T-helper 2 cell treated with Interferon-gamma antibody and Interleukin-4, amounts not matched to agents 5 μg/mL and 100 μg/mL, for 36 hours (primary cell): ENCODE results near the gene LINS1.
A peak's percentile ranks its signal among the peaks of the same experiment; 100 is the strongest.

ENCODE experiments used
- DNase-seq: peaks from one replicate; pipeline ENCODE4 v3.0.0; 2021; ENCODE audit warnings: low spot score
- H3K27ac Mint-ChIP-seq: one replicate; pipeline ENCODE4 v1.8.0; 2021; ENCODE audit warnings: mild to moderate bottlenecking, mixed read lengths
- H3K27me3 Mint-ChIP-seq: one replicate; pipeline ENCODE4 v1.8.0; 2021; ENCODE audit warnings: low read depth, mixed read lengths
- H3K36me3 Mint-ChIP-seq: one replicate; pipeline ENCODE4 v1.8.0; 2021; ENCODE audit warnings: low read depth, mixed read lengths
- H3K4me1 Mint-ChIP-seq: one replicate; pipeline ENCODE4 v1.8.0; 2021; ENCODE audit warnings: low read depth, mixed read lengths
- H3K4me3 Mint-ChIP-seq: one replicate; pipeline ENCODE4 v1.8.0; 2022; ENCODE audit warnings: mild to moderate bottlenecking, moderate library complexity, mixed read lengths
- H3K9me3 Mint-ChIP-seq: one replicate; pipeline ENCODE4 v1.8.0; 2021; ENCODE audit warnings: mixed read lengths

The LINS1 gene

DNA sequence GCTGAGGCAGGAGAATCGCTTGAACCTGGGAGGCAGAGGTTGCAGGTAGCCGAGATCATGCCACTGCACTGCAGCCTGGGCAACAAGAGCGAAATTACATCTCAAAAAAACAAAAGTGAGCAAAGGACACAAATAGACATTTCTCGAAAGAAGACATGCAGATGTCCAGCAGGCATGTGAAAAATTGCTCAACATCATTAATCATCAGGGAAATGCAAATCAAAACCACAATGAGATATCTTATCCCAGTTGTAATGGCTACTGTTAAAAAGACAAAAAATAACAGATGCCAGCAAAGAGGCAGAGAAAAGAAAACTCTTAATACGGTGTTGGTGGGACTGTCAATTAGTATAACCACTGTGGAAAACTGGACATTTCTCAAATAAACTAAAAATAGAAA is 21.3 kb upstream of the LINS1 start:
- no peaks in the 10 kb centered on the region for H3K27me3 Mint-ChIP-seq
- peaks cover 2% of the 10 kb centered on the region for H3K4me1 Mint-ChIP-seq
- H3K36me3 Mint-ChIP-seq = peaks cover 30% of the 10 kb centered on the region
- H3K27ac Mint-ChIP-seq = no peak overlapping the region
- DNase-seq = no peak
- no peak overlapping the region for H3K4me3 Mint-ChIP-seq
- H3K9me3 Mint-ChIP-seq = no peaks in the 10 kb centered on the region

- H3K9me3 Mint-ChIP-seq = no peaks in the 10 kb centered on the region
- H3K36me3 Mint-ChIP-seq = peaks cover 53% of the 10 kb centered on the region
- H3K27ac Mint-ChIP-seq = no peak overlapping the region
Measured at GRCh38 chr15:100616700-100617099, 14.7 kb upstream of the LINS1 start.

GRCh38 chr15:100615801-100616200 is 13.8 kb upstream of the LINS1 start:
- Mint-ChIP-seq H3K36me3 (peaks cover 53% of the 10 kb centered on the region), H3K27ac (no peak overlapping the region), H3K27me3 (no peaks in the 10 kb centered on the region), H3K4me3 (no peak overlapping the region), H3K9me3 (no peaks in the 10 kb centered on the region), H3K4me1 (peaks cover 2% of the 10 kb centered on the region)
- no peak for DNase-seq

More at GRCh38 chr15:100616700-100617099, 14.7 kb upstream of the LINS1 start:
- Mint-ChIP-seq H3K4me3 (no peak overlapping the region), H3K4me1 (peaks cover 2% of the 10 kb centered on the region), H3K27me3 (no peaks in the 10 kb centered on the region)
- DNase-seq = no peak

- H3K9me3 Mint-ChIP-seq = no peaks in the 10 kb centered on the region
- H3K27ac Mint-ChIP-seq = no peak overlapping the region
Measured at GRCh38 chr15:100614918-100615317, 12.9 kb upstream of the LINS1 start.

DNA sequence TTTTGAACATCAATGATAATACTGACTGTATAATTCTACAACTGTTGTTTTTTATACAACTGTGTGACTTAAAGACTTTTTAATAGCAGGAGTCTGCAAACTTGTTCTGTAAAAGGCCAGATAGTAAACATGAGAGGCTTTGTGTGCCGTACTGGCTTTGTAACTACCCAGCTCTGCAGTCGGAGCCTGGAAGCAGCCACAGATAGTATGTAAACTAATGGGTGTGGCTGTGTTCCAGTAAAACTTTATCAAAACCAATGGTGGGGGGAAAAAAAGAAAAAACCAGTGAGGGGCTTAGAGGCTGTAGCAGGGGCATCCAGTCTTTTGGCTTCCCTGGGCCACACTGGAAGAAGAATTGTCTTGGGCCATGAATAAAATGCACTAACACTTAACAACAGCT is 12.4 kb upstream of the LINS1 start:
- DNase-seq = no peak
- Mint-ChIP-seq H3K4me1 (peaks cover 2% of the 10 kb centered on the region), H3K27me3 (no peaks in the 10 kb centered on the region), H3K4me3 (no peak overlapping the region), H3K36me3 (peaks cover 56% of the 10 kb centered on the region), H3K9me3 (no peaks in the 10 kb centered on the region), H3K27ac (no peak overlapping the region)

More at GRCh38 chr15:100614918-100615317, 12.9 kb upstream of the LINS1 start:
- no peak overlapping the region for H3K4me3 Mint-ChIP-seq
- peaks cover 54% of the 10 kb centered on the region for H3K36me3 Mint-ChIP-seq
- H3K4me1 Mint-ChIP-seq = peaks cover 2% of the 10 kb centered on the region
- no peaks in the 10 kb centered on the region for H3K27me3 Mint-ChIP-seq
- no peak for DNase-seq

DNA sequence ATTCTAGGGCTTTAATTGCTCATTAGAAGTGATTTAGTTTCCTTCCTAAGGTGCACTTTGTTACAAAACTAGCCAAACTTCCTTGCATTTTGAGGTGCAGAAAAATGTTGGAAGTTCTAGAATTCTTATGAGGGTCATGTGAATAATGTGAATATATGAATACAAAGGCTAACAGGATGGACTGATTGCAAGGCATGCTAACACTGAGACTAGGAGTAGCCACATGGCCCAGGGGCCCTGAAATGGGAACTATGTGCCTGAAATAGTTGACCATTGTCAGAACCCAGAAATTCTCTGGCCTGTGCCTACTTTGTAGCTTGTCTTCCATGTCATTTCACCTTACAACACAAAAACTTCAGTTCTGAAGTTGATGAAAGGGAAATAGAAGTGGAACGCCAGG is 11.2 kb upstream of the LINS1 start:
- Mint-ChIP-seq H3K36me3 (peaks cover 47% of the 10 kb centered on the region), H3K27me3 (no peaks in the 10 kb centered on the region), H3K4me1 (peaks cover 2% of the 10 kb centered on the region), H3K27ac (no peak overlapping the region), H3K9me3 (no peaks in the 10 kb centered on the region), H3K4me3 (no peak overlapping the region)
- DNase-seq = no peak

- Mint-ChIP-seq H3K27me3 (no peaks in the 10 kb centered on the region), H3K27ac (no peak overlapping the region), H3K9me3 (no peaks in the 10 kb centered on the region), H3K36me3 (peaks cover 48% of the 10 kb centered on the region), H3K4me1 (peaks cover 2% of the 10 kb centered on the region), H3K4me3 (no peak overlapping the region)
- no peak for DNase-seq
Measured at GRCh38 chr15:100612539-100612938, 10.6 kb upstream of the LINS1 start.

DNA sequence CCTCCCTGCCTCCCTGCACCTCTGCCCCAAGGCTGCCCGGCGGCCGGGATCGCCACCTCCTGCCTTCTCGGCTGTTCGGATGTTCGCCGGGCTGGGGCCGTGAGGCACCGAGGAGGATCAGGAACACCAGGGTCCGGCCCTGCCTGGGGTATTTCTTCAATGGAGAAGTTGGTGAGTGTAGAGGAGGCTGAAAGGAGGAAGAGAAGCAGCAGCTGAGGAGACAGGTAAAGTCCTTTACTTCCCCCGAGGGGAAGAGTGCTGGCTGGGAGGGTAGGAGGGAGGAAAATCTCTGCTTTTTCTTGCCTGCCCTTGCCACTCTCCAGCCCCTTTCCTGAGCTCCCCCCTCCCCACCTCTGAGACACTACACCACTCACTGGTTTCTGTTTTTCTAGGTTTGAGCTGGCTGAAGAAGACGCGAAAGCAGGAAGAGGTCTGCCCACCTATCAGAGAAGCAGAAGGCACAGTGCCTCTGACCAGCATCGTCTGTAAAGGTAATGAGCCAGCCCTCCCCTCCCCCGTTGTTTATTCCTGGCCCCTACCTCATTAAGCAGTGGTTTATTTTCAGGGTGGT is 924 bp upstream of the LINS1 start:
- H3K27me3 Mint-ChIP-seq = no peaks in the 10 kb centered on the region
- H3K27ac Mint-ChIP-seq = peak overlapping the region; percentile 97
- H3K4me3 Mint-ChIP-seq = no peak overlapping the region
- peaks cover 38% of the 10 kb centered on the region for H3K4me1 Mint-ChIP-seq
- DNase-seq = peak; percentile 59
- no peaks in the 10 kb centered on the region for H3K9me3 Mint-ChIP-seq
- H3K36me3 Mint-ChIP-seq = peaks cover 39% of the 10 kb centered on the region

GRCh38 chr15:100601617-100602063 is 344 bp downstream of the LINS1 start:
- Mint-ChIP-seq H3K4me1 (peaks cover 45% of the 10 kb centered on the region), H3K27me3 (no peaks in the 10 kb centered on the region), H3K27ac (no peak overlapping the region), H3K36me3 (peaks cover 40% of the 10 kb centered on the region), H3K9me3 (no peaks in the 10 kb centered on the region), H3K4me3 (no peak overlapping the region)
- no peak for DNase-seq

- Mint-ChIP-seq H3K4me3 (no peak overlapping the region), H3K4me1 (peaks cover 49% of the 10 kb centered on the region), H3K27me3 (no peaks in the 10 kb centered on the region), H3K9me3 (no peaks in the 10 kb centered on the region), H3K27ac (no peak overlapping the region), H3K36me3 (peaks cover 38% of the 10 kb centered on the region)
- DNase-seq = peak; percentile 44
Measured at GRCh38 chr15:100601163-100601562, 821 bp downstream of the LINS1 start.

- no peak for DNase-seq
- Mint-ChIP-seq H3K4me3 (peak overlapping the region; percentile 74), H3K27me3 (no peaks in the 10 kb centered on the region), H3K27ac (peak overlapping the region; percentile 87), H3K4me1 (peaks cover 50% of the 10 kb centered on the region), H3K9me3 (peaks cover 1% of the 10 kb centered on the region), H3K36me3 (peaks cover 37% of the 10 kb centered on the region)
Measured at GRCh38 chr15:100598655-100599054, 3.3 kb downstream of the LINS1 start.

- H3K27me3 Mint-ChIP-seq = no peaks in the 10 kb centered on the region
- H3K27ac Mint-ChIP-seq = peak overlapping the region; percentile 98
- H3K4me1 Mint-ChIP-seq = peaks cover 52% of the 10 kb centered on the region
- peaks cover 6% of the 10 kb centered on the region for H3K9me3 Mint-ChIP-seq
- H3K4me3 Mint-ChIP-seq = peak overlapping the region; percentile 88
- peaks cover 38% of the 10 kb centered on the region for H3K36me3 Mint-ChIP-seq
- no peak for DNase-seq
Measured at GRCh38 chr15:100597862-100598261, 4.1 kb downstream of the LINS1 start.

- Mint-ChIP-seq H3K36me3 (peaks cover 46% of the 10 kb centered on the region), H3K4me1 (peaks cover 55% of the 10 kb centered on the region), H3K27me3 (no peaks in the 10 kb centered on the region), H3K4me3 (peak overlapping the region; percentile 88), H3K9me3 (peaks cover 12% of the 10 kb centered on the region), H3K27ac (peak overlapping the region; percentile 98)
- DNase-seq = peak; percentile 96
Measured at GRCh38 chr15:100596792-100597191, 5.2 kb downstream of the LINS1 start.

- peaks cover 20% of the 10 kb centered on the region for H3K9me3 Mint-ChIP-seq
- H3K27me3 Mint-ChIP-seq = no peaks in the 10 kb centered on the region
- peaks cover 55% of the 10 kb centered on the region for H3K4me1 Mint-ChIP-seq
- peak overlapping the region; percentile 98 for H3K27ac Mint-ChIP-seq
- H3K36me3 Mint-ChIP-seq = peaks cover 54% of the 10 kb centered on the region
- DNase-seq = no peak
- H3K4me3 Mint-ChIP-seq = peak overlapping the region; percentile 88
Measured at GRCh38 chr15:100595964-100596363, 6.0 kb downstream of the LINS1 start.

GRCh38 chr15:100593431-100593830 is 8.6 kb downstream of the LINS1 start:
- no peaks in the 10 kb centered on the region for H3K27me3 Mint-ChIP-seq
- peaks cover 38% of the 10 kb centered on the region for H3K9me3 Mint-ChIP-seq
- H3K36me3 Mint-ChIP-seq = peaks cover 67% of the 10 kb centered on the region
- peaks cover 41% of the 10 kb centered on the region for H3K4me1 Mint-ChIP-seq
- H3K27ac Mint-ChIP-seq = peak overlapping the region; percentile 53
- no peak for DNase-seq
- peak overlapping the region; percentile 42 for H3K4me3 Mint-ChIP-seq
